ENCODE results near the gene LZTS2. TPM values are rescaled to one million over a fixed set of nuclear protein-coding genes. Genes with fewer than 3 reads are reported as not detected.
A peak's percentile ranks its signal among the peaks of the same experiment; 100 is the strongest.

Gene LZTS2
- total RNA-seq, 4 donors from 2014 or later = 51.5 to 123 (median 85.2) TPM

DNA sequence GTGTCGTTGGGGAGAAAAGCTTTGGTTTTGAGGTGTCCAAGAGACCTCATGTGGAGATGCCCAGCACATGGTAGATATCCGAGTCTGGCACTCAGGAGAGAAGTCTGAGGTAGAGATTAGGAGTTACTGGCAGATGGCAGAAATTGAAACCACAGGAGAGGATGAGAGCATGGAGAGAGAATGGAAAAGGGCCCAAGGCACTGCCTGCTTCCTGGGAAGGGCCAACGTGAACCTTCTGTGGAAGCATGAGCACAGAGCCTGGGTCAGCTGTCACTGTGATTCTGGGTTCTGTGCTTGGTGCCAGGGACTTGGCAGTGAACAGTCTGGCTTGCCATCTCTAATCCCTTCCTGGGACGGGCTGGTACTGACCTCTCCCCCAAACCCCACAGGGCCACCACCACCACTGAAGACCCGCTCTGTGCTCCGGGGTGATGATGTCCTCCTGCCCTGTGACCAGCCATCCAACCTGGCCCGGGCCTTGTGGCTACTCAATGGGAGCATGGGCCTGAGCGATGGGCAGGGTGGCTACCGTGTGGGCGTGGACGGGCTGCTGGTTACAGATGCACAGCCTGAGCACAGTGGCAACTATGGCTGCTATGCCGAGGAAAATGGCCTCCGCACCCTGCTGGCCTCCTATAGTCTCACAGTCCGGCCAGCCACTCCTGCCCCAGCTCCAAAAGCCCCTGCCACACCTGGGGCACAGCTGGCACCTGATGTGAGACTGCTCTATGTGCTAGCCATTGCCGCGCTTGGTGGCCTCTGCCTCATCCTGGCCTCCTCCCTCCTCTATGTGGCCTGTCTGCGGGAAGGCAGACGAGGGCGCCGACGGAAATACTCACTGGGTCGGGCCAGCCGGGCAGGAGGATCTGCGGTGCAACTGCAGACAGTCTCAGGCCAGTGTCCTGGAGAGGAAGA, 16.4 kb upstream of the LZTS2 start:
- TF ChIP-seq, protein P1, sequence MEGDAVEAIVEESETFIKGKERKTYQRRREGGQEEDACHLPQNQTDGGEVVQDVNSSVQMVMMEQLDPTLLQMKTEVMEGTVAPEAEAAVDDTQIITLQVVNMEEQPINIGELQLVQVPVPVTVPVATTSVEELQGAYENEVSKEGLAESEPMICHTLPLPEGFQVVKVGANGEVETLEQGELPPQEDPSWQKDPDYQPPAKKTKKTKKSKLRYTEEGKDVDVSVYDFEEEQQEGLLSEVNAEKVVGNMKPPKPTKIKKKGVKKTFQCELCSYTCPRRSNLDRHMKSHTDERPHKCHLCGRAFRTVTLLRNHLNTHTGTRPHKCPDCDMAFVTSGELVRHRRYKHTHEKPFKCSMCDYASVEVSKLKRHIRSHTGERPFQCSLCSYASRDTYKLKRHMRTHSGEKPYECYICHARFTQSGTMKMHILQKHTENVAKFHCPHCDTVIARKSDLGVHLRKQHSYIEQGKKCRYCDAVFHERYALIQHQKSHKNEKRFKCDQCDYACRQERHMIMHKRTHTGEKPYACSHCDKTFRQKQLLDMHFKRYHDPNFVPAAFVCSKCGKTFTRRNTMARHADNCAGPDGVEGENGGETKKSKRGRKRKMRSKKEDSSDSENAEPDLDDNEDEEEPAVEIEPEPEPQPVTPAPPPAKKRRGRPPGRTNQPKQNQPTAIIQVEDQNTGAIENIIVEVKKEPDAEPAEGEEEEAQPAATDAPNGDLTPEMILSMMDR (IDR thresholded peaks at IDR 0.05) = no peak
- no peak for TF ChIP-seq POLR2A (IDR thresholded peaks at IDR 0.05)
- H3K4me1 ChIP-seq = peaks cover 4 to 13% of the 10 kb centered on the region in 2 donors
- H3K27me3 ChIP-seq = no peaks in the 10 kb centered on the region
- H3K9me3 ChIP-seq = no peaks in the 10 kb centered on the region
- peak in 1 of 2 donors; percentile 11 for DNase-seq
- no peaks in the 10 kb centered on the region for H3K36me3 ChIP-seq
- H3K4me3 ChIP-seq = no peak overlapping the region
- intact Hi-C loops (cut with DNase I; ENCODE audit: low total_unique reads) = no loop called here
- H3K27ac ChIP-seq = no peak overlapping the region

DNA sequence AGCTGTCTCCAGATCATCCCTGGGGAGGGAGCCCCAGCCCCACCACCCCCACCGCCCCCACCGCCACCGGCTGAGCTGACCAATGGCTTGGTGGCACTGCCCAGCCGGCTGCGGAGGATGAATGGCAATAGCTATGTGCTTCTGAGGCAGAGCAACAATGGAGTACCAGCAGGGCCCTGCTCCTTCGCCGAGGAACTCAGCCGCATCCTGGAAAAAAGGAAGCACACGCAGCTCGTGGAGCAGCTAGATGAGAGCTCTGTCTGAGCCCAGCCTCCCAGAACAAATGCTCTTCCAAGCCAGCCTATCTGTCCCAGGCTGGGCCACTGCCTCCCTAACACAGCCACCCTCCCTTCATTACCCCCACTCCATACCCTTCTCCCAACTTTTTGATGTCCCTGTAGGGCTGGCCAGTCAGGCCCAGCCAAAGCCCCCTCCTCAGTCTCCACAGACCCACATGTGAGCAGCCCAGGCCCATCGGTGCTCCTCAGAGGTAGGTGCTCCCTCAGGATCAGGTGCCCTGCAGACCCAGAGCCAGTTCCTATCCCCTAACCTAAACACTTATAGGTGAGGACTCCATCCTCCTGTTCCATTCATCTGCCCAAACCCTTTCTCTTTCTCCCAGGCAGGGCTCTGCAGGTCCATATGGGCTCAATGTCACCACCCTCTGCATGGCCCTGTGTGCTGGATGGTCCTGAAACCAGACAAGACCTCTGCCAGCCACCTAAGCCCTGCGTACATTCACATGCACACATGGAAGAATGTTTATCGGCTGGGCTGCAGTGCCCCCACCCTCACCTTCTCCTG, 15.5 kb upstream of the LZTS2 start:
- peak in 1 of 2 donors; percentile 4 for DNase-seq

DNA sequence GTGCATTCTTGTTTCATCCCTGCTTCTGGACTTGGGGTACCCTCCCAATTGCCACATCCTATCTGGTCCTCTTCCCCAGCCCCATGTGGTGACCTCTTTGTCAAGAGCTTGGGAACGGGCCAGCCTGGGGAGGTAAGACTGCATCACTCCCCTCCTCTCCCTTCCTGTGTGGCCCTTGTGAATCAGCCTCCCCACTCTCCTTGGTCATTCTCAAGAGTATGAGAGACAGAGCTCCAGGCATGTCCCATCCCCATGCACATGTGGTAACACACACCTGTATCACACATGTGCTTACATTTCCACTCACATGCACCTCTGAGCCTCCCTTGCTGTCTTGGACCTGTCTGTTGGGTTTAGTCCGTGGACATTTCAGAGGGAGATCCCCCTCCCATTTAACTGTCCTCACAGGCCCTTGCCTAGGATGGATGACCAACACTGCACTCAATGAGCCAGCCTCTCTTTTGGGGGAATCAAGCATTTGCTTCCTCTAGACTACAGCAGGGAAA, 14.9 kb upstream of the LZTS2 start:
- TF ChIP-seq, protein P1 (IDR thresholded peaks at IDR 0.05) = no peak
- no peak for TF ChIP-seq POLR2A (IDR thresholded peaks at IDR 0.05)
- Histone ChIP-seq H3K27me3 (no peaks in the 10 kb centered on the region), H3K4me1 (peaks cover 6 to 20% of the 10 kb centered on the region in 2 donors), H3K36me3 (no peaks in the 10 kb centered on the region), H3K4me3 (no peak overlapping the region), H3K9me3 (no peaks in the 10 kb centered on the region), H3K27ac (no peak overlapping the region)
- intact Hi-C loops (cut with DNase I; ENCODE audit: low total_unique reads) = no loop called here
- no peak for DNase-seq

More for the DNA sequence above, 15.5 kb upstream of the LZTS2 start:
- intact Hi-C loops (cut with DNase I; ENCODE audit: low total_unique reads) = no loop called here
- Histone ChIP-seq H3K9me3 (no peaks in the 10 kb centered on the region), H3K4me3 (no peak overlapping the region), H3K4me1 (peaks cover 6 to 20% of the 10 kb centered on the region in 2 donors), H3K36me3 (no peaks in the 10 kb centered on the region), H3K27ac (no peak overlapping the region), H3K27me3 (no peaks in the 10 kb centered on the region)
- TF ChIP-seq, protein P1 (IDR thresholded peaks at IDR 0.05) = no peak
- TF ChIP-seq POLR2A (IDR thresholded peaks at IDR 0.05) = no peak

DNA sequence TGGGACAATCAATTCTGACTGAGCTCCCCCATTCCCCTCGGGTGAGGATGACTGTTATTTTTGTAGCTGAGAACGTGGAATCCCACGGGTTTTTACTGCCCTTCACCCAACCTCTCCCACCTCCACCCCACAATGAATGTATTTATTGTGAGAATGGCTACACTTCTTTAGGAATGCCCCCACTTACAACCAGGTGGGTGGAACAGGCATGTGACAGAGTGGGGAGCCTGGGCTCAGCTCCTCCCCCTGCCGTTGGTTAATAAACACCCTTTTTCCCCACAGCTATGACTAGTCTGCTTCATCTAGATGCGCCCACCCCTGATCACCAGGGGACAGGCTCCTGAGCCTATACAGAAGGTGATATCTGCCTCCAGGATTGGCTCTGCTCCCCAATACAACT, 14.3 kb upstream of the LZTS2 start:
- TF ChIP-seq, protein P1 (IDR thresholded peaks at IDR 0.05) = no peak
- no peak for TF ChIP-seq POLR2A (IDR thresholded peaks at IDR 0.05)
- Histone ChIP-seq H3K27ac (no peak overlapping the region), H3K9me3 (no peaks in the 10 kb centered on the region), H3K4me3 (no peak overlapping the region), H3K27me3 (no peaks in the 10 kb centered on the region), H3K36me3 (no peaks in the 10 kb centered on the region), H3K4me1 (peaks cover 6 to 20% of the 10 kb centered on the region in 2 donors)
- DNase-seq = no peak
- intact Hi-C loops (cut with DNase I; ENCODE audit: low total_unique reads) = no loop called here

Data from uterus (tissue), 4 donors.